Retinal pigment epithelial cell (primary cell): ENCODE measurements around the gene SMNDC1.

Experiments
- DNase-seq: peaks from one replicate; pipeline ENCODE4 v3.0.0-alpha.2; 2010; ENCODE audit warnings: low read depth
- H3K4me3 ChIP-seq: 2 replicates; pipeline ENCODE4 v1.5.1; 2011; ENCODE audit warnings: mild to moderate bottlenecking, low read length, control low read depth, moderate library complexity
- CTCF ChIP-seq: conservative IDR thresholded peaks from 2 replicates; pipeline ENCODE4 v1.5.1; 2011; ENCODE audit warnings: low read depth, low read length, control low read depth, inconsistent platforms

SMNDC1 gene

GRCh38 chr10:110321869-110322620 lies 17.3 kb upstream of the SMNDC1 start:
- TF ChIP-seq CTCF = no peak
- no peak overlapping the region for H3K4me3 ChIP-seq
- no peak for DNase-seq

DNA sequence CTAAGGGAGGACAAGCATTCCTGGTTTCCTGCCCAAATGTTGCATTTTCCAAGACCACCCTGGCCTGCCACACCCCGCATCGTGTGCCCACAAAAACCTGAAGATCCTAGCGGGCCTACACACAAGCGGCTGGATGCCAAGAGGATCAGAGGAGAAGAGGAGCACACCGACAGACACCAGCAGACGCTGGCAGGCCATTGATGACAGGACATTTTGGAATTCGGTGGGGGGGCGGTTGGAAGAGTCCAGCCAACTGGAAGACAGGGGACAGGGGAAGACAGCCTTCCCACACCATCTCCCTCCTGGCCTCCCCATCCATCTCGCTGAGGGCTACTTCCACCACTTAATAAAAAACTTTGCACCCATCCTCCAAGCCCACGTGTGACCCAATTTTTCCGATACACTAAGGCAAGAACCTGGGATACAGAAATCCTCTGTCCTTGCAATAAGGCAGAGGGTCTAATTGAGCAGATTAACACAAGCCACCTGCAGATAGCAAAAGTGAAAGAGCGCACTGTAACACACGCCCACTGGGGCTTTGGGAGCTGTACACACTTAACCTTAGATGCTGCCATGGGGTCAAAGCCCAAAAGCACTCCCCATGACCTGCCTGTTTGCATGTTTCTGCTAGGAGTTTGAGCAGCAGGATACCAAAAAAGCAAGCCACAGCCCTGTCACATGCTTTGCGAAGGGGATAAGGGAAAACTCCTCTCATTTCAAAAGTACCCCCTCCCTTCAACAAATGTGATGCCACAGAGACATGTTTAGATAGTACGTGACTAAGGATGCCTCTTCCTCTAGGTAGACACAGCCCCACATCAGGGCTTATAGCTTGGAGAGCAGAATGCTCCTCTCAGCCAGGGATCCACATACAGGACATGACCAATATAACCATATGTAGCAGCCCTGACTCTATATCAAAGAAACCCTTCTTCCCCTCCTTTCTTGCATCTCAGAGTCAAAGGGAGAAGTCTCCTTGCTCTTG lies 13.4 kb upstream of the SMNDC1 start:
- TF ChIP-seq CTCF = no peak
- DNase-seq = no peak
- no peak overlapping the region for H3K4me3 ChIP-seq

GRCh38 chr10:110313674-110314073 lies 9.0 kb upstream of the SMNDC1 start:
- no peak overlapping the region for H3K4me3 ChIP-seq
- no peak for DNase-seq
- TF ChIP-seq CTCF = no peak

GRCh38 chr10:110312206-110312605 lies 7.5 kb upstream of the SMNDC1 start:
- no peak for DNase-seq
- H3K4me3 ChIP-seq = no peak overlapping the region
- no peak for TF ChIP-seq CTCF

GRCh38 chr10:110311357-110311949 lies 6.7 kb upstream of the SMNDC1 start:
- peak; percentile 69 for TF ChIP-seq CTCF
- DNase-seq = no peak
- H3K4me3 ChIP-seq = no peak overlapping the region

DNA sequence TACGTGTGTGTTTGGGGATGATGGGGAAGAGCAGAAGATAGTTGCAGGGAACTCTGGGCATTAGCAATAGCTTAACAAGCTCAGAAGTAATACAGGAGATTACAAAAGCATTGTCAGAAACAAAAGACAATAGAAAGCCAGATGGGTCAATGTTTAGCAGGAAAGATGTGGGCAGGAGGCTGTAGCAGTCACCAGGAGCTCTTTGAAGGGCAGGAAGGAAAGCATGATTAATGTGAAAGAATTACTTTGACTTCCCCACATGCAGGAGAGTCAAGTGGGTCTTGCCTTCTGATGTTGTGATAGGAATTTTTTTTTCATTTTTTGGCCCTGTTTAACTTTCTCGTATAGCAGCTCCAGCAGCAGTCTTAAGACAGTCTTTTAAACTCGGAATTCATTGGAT lies 6.0 kb upstream of the SMNDC1 start:
- DNase-seq = no peak

More for the DNA sequence above, 6.0 kb upstream of the SMNDC1 start:
- no peak for TF ChIP-seq CTCF
- H3K4me3 ChIP-seq = no peak overlapping the region
